Calu3 (cell line): ENCODE measurements around the gene TRIM7. TPM values are rescaled to one million over a fixed set of nuclear protein-coding genes. Genes with fewer than 3 reads are reported as not detected.
"Not testable (repeated sequence)": the region's sequence is repeated elsewhere in the genome, so short reads cannot be mapped to it uniquely, and the experiment has no call there.

ENCODE experiments used
- BruUV-seq: library from RNA; stranded (reverse); fragments of 400-500 nt; replicated peaks from 2 replicates; lab custom pipeline; 2021; lab: Mats Ljungman, UMichigan
- CTCF ChIA-PET: fragments of 300-600 bp; sonication (Branson Sonifier 250); formaldehyde crosslinking; loops from one replicate; lab custom pipeline; 2022; ENCODE audit warnings: antibody characterized with exemption; lab: Charles Lee
- DNase-seq: peaks from one replicate; pipeline ENCODE4 v3.0.0; 2022
- H3K27ac Mint-ChIP-seq: one replicate; pipeline ENCODE4 v1.8.0; 2022; ENCODE audit warnings: mixed read lengths; ENCODE audit not compliant: unreplicated experiment
- H3K27me3 Mint-ChIP-seq: one replicate; pipeline ENCODE4 v1.8.0; 2022; ENCODE audit warnings: mixed read lengths; ENCODE audit not compliant: unreplicated experiment
- H3K36me3 Mint-ChIP-seq: one replicate; pipeline ENCODE4 v1.8.0; 2022; ENCODE audit warnings: mild to moderate bottlenecking, moderate library complexity, mixed read lengths; ENCODE audit not compliant: insufficient read depth, unreplicated experiment
- H3K4me1 Mint-ChIP-seq: one replicate; pipeline ENCODE4 v1.8.0; 2022; ENCODE audit warnings: mild to moderate bottlenecking, low read depth, mixed read lengths; ENCODE audit not compliant: unreplicated experiment
- H3K4me3 Mint-ChIP-seq: one replicate; pipeline ENCODE4 v1.8.0; 2022; ENCODE audit warnings: mild to moderate bottlenecking, low read depth, moderate library complexity, mixed read lengths; ENCODE audit not compliant: unreplicated experiment
- H3K9me3 Mint-ChIP-seq: one replicate; pipeline ENCODE4 v1.8.0; 2022; ENCODE audit warnings: low read depth, mixed read lengths; ENCODE audit not compliant: unreplicated experiment
- intact Hi-C: fragments of 100-400 bp; cut with micrococcal nuclease; formaldehyde crosslinking; loops from one replicate; pipeline ENCODE4 v1.10.0; 2022; ENCODE audit not compliant: unreplicated experiment
- total RNA-seq: library from RNA; stranded (reverse); gene quantifications from 2 replicates; pipeline ENCODE4 v1.2.3, GENCODE V29; 2022
- TF ChIP-seq, protein P1 (sequence below): fragments of 200-600 bp; IDR thresholded peaks from one replicate; pipeline ENCODE4 v1.8.0; 2022; ENCODE audit warnings: antibody characterized with exemption; ENCODE audit not compliant: unreplicated experiment

TRIM7 gene
- total RNA-seq, 1 experiment from 2014 or later, result 2.4 TPM

DNA sequence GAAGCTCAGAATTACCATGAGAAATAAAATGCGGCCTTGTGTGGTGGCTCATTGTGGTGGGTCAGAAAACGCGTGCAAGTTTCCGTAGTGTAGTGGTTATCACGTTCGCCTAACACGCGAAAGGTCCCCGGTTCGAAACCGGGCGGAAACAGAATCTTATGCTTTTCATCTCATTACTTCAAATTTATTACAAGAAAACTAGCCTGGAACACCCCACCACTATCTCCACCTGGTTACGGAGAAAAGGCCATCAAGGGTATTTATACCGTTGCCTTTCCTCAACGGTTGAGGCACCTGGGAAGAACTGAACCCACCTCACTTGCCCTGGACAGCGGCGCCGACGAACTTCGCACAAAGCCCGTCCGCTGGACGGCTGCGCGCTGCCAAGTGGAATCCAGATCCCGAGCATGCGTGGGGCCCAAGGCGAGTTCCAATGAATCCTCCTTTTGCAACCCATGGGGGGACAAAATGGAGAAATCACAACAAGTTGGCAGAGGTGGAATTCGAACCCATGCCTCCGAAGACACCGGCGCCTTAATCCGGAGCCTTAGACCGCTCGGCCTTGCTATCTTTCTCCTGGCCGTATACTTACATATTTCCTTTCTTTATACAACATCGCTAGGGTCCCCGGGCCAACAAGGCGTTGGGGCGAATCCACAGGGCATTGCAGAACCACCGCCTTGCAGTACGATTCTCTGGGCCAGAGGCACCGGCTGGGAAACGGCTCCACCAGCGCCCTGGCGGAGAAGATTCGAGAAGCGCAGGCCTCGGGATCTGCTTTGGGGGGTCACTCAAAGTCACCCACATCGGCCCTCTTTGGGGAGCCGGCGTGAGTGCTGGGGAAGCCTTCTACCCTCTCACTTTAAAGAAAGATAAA lies 40.7 kb downstream of the TRIM7 start:
- H3K27ac Mint-ChIP-seq, result no peak overlapping the region
- CTCF ChIA-PET, result no interaction called here
- DNase-seq, result no peak
- no peaks in the 10 kb centered on the region for H3K9me3 Mint-ChIP-seq
- BruUV-seq, result no TSS peak
- H3K36me3 Mint-ChIP-seq, result peaks cover 10% of the 10 kb centered on the region
- peaks cover 30% of the 10 kb centered on the region for H3K4me1 Mint-ChIP-seq
- TF ChIP-seq, protein P1, sequence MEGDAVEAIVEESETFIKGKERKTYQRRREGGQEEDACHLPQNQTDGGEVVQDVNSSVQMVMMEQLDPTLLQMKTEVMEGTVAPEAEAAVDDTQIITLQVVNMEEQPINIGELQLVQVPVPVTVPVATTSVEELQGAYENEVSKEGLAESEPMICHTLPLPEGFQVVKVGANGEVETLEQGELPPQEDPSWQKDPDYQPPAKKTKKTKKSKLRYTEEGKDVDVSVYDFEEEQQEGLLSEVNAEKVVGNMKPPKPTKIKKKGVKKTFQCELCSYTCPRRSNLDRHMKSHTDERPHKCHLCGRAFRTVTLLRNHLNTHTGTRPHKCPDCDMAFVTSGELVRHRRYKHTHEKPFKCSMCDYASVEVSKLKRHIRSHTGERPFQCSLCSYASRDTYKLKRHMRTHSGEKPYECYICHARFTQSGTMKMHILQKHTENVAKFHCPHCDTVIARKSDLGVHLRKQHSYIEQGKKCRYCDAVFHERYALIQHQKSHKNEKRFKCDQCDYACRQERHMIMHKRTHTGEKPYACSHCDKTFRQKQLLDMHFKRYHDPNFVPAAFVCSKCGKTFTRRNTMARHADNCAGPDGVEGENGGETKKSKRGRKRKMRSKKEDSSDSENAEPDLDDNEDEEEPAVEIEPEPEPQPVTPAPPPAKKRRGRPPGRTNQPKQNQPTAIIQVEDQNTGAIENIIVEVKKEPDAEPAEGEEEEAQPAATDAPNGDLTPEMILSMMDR, result no peak
- no peak overlapping the region for H3K4me3 Mint-ChIP-seq
- H3K27me3 Mint-ChIP-seq, result peaks cover 30% of the 10 kb centered on the region
- intact Hi-C loops, result no loop called here

DNA sequence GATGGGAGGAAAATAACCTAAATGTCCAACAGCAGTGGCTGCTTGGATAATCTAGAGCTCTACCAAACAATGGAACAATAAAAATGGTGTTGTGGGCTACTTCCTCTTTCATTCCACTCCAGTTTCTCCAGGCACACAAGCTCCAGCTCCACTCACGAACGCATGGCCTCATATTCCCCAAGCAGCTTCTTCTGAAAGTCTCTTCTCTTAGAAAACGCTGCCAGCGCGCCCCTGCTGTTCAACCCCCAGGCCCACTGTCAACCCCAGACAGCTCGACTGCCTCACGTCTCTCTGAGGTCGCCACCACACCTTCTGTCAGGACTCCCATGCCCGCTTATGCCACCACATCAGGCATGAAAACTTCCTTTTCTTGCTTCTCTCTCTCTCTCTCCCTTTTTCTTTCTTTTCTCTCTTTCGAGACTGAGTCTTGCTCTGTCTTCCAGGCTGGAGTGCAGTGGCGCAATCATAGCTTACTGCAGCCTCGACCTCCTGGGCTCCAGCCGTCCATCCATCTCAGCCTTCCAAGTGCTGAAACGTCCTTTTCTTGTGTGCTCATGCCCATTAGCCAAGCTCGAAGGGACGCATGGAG lies 41.4 kb downstream of the TRIM7 start:
- H3K27me3 Mint-ChIP-seq, result peaks cover 23% of the 10 kb centered on the region
- peaks cover 26% of the 10 kb centered on the region for H3K4me1 Mint-ChIP-seq
- peaks cover 6% of the 10 kb centered on the region for H3K36me3 Mint-ChIP-seq
- intact Hi-C loops, result no loop called here
- H3K4me3 Mint-ChIP-seq, result no peak overlapping the region
- H3K9me3 Mint-ChIP-seq, result no peaks in the 10 kb centered on the region
- BruUV-seq, result no TSS peak
- CTCF ChIA-PET, result no interaction called here
- no peak overlapping the region for H3K27ac Mint-ChIP-seq
- TF ChIP-seq, protein P1, result no peak
- DNase-seq, result no peak

DNA sequence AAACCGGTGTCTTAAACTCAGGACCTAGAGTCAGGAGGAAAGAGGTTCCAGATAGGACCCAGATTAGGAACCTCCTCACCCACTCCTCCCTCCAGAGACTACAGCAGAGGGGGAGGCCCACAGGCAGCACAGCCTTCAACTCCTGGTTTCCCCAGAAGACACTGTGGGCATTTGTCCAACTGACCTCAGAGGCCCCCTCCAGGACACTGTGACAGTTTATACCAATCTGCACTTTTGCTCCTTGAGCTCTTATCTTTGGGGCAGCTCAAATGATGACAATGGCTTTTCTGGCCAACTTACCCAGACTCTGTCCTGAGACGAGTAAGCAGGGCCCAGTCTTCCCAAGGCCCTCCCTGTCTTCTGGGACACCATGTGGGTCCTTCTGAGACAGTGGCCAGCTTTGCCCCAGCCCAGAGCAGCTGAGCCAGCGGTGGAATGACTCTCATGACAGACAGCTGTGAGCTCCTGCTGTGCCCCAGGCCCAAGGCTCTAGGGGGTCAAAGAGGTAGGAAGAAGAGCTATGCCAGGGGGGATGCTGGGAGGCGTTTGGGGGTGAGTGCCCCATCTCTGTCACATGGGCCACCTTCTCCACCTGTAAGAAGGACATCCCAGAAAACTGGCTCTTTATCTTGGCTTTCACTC lies 43.3 kb downstream of the TRIM7 start:
- CTCF ChIA-PET, result interaction anchor here (0.5 kb wide), 1 partner anchor 609 kb away, joined by 3 read pairs; no protein-coding TSS in a partner anchor
- TF ChIP-seq, protein P1, result no peak
- Mint-ChIP-seq H3K27ac (no peak overlapping the region), H3K36me3 (peaks cover 6% of the 10 kb centered on the region), H3K4me1 (peaks cover 8% of the 10 kb centered on the region), H3K9me3 (no peaks in the 10 kb centered on the region), H3K4me3 (no peak overlapping the region), H3K27me3 (peaks cover 21% of the 10 kb centered on the region)
- BruUV-seq, result no TSS peak
- intact Hi-C loops, result no loop called here
- DNase-seq, result no peak

DNA sequence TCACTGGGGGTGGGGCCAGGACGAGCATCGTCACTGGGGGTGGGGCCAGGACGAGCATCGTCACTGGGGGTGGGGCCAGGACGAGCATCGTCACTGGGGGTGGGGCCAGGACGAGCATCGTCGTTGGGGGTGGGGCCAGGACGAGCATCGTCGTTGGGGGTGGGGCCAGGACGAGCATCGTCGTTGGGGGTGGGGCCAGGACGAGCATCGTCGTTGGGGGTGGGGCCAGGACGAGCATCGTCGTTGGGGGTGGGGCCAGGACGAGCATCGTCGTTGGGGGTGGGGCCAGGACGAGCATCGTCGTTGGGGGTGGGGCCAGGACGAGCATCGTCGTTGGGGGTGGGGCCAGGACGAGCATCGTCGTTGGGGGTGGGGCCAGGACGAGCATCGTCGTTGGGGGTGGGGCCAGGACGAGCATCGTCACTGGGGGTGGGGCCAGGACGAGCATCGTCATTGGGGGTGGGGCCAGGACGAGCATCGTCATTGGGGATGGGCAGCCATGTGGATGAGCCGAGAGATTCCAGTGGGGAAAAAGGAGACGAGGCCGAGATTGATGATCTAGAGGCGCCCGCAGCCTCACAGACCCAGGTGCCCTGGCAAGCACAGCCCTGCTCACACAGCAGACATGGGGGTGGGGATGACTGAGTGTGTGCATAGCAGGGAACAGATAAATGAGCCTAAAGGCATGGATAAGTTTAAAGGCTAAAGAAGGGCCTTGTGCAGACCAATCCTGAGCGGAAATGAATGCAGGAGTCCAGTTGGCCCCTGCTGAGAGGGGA lies 44.1 kb downstream of the TRIM7 start:
- intact Hi-C loops, H3K27ac Mint-ChIP-seq, BruUV-seq: not testable (repeated sequence)

More for the DNA sequence above, 44.1 kb downstream of the TRIM7 start:
- H3K9me3 Mint-ChIP-seq, H3K36me3 Mint-ChIP-seq, DNase-seq, CTCF ChIA-PET: not testable (repeated sequence)
- Mint-ChIP-seq H3K4me1 (peaks cover 12% of the 10 kb centered on the region), H3K27me3 (peaks cover 25% of the 10 kb centered on the region), H3K4me3 (peak overlapping the region; percentile 15)
